Activated CD8-positive, alpha-beta memory T cell treated with anti-CD3 and anti-CD28 coated beads, Interleukin-2, amount 50 U/mL, for 1 hour (primary cell): ENCODE data around the gene CMTM3.
A peak's percentile ranks its signal among the peaks of the same experiment; 100 is the strongest.
"Not testable (repeated sequence)": the region's sequence is repeated elsewhere in the genome, so short reads cannot be mapped to it uniquely, and the experiment has no call there.

Experiments used
- DNase-seq: peaks from one replicate; pipeline ENCODE4 v3.0.0-alpha.2; 2020; ENCODE audit errors: extremely low read depth

Gene CMTM3

DNA sequence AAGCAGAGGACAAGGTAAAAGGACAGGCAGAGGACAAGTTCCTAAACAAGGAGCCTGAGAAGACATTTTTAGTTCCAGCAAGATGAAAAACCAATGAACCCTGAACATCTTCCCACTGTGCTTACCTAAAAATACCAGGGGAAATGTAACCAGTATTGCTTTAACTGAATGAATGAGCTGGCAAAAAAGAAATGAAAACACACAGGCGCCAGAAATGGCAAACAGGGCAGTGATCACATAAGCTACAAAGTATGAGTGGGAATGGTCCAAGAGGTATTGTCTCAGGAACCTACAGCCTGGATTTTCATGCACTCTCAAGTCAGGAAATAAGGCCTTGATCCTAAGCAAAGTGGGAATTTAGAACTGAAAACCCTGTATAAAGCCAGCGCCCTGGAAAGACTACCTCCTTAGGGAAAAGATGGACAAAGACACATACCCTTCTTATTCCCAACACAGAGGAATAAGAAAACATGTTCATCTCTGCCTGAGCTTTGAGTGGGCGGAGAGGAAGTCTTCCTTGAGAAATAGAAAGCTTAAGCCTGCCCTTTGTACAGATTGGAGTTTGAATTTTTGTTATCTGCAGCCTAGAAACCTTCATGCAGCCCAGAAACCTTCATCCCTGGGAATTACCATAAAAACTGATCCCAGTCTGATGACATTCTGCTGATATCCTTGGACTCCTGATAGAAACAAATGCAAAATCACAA, 23.1 kb upstream of the CMTM3 start:
- DNase-seq = no peak

DNA sequence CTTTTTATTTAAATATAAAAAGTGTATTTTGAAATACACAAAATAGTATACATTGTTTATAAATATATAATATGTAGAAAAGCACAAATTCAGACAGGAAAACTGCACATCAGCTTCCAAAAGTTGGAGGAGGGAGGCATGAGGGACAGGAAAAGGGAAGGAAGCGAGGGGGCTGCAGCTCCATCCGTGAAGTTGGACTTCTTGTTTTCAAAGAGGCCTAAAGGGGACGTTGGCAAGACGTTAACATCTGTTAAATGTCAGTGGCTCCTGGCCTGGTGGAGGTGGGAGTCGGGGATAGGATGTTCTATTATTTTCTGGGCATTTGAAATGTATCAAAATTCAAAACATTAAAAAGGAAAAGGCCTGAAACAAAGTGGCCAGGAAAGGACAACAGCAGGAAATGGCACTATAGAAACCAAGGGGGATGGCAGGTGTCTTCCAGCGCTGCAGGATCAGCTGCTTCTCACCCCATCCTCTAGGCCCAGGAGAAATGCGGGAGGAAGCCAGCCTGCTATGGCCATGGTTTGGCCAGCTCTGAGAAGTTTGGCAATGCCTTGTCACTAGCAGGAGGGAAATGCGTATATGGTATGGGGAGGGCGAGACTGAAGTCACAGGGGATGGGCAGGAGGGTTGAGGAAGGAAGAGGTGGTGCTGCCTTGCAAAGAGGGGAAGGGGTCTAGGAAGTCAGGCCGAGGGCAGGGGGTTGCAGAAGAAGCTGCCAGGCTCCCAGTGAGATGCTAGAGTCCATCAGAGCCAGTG, 18.8 kb upstream of the CMTM3 start:
- no peak for DNase-seq

DNA sequence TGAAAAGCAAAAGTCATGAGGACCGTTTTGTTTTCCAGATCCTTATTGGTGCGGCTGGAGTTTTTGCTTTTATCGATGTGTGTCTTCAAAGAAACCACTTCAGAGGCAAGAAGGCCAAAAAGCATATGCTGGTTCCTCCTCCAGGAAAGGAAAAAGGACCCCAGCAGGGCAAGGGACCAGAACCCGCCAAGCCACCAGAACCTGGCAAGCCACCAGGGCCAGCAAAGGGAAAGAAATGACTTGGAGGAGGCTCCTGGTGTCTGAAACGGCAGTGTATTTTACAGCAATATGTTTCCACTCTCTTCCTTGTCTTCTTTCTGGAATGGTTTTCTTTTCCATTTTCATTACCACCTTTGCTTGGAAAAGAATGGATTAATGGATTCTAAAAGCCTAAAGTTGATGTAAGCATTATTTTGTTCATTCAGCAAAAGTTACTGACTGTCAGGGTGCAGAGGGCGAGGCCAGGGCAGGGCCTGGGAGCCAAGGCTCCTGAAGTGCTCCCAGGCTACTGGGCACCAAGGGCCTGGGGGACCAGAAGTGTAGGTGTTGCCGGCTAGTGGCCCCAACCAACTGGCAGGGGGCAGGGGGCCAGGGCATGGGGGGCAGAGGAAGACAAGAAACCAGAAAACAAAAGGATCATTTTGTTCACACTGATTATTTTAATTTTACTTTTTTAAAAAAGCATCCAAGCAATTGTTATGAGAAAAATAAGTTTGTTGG, 16.5 kb upstream of the CMTM3 start:
- DNase-seq = no peak

DNA sequence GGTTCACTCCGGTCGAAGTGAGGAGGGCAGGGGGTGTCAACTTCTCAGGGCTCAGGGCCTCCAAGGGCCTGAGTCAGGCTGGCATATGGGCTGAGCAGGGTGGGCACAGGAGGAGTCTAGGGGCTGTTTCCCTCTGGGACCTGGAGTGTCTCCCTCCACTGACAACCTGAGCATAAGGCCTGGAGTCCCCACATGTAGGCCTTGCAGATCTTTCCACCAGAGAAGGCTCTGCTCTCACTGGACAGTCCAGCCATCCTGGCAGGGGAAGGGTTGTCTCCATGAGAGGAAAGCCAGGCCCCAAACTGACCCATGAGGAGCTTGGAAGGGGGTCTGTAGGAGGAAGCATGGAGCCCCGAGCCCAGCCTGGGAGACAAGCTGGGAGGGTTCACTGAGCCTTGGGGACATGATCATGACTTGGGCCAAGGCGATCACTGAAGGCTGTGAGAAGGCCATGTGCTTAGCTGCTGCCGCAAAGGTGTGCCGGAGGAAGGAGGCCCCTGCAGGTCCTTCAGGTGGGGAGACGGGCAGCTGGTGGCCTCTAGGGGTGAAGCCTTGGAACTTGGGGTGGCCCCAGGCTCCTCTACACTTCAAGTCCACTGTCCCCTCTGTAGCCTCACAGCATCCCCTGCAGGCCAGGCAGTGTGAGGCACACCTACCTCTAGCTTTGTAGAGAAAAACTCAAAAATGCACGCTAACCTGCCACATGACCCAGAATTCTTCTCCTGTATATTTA, 15.4 kb upstream of the CMTM3 start:
- DNase-seq = peak; percentile 34

DNA sequence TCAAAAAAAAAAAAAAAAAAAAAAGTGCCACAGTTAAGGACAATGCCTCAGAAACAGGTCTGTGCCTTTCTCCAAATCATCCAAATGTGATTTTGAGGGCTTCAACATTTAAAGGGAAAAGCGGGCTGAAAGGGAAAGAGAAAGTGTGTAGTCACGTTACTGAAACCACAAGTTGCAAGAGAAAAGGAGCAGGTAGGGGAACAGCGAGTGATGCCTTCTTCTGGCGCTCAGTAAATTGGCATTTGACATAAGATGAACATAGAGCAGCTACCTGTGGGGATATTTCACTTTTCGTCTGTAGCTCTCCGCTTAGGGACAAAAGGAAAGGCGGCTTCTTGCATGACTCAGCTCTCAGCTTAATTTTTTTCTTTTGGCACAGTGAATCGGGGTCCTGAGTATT, 14.2 kb upstream of the CMTM3 start:
- no peak for DNase-seq

DNA sequence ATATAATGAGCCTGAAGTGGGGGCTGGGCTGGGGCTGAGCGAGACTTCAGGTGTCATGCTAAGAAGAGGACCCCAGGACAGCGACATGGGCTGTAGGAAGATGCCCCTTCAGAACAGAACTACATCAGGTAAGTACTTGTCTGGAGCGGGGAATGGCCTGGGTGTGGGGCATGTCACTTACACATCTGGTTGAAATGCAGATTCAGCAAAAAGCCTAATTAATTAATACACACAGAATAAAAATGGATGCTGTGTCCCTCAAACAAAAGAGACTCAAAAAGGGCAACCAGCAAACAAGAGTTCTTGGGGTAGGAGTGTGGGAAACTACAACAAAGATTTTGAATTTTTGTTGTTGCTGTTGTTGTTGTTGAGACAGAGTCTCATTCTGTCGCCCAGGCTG, 13.5 kb upstream of the CMTM3 start:
- DNase-seq = no peak

DNA sequence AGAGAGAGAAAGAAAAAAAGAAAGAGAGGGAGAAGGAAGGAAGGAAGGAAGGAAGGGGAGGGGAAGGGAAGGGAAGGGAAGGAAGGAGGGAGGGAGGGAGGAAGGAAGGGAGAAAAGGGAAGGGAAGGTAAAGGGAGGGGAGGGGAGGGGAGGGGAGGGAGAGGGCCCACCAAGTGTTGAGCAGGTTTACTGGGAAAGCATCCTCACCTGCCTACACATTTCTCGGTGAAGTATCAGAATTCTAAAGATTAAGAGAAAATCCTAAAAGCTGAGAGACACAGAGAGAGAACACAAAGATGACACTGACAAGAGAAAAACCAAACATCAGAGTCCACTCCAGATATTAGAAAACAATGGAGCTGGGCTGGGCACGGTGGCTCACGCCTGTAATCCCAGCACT, 12.3 kb upstream of the CMTM3 start:
- no peak for DNase-seq

DNA sequence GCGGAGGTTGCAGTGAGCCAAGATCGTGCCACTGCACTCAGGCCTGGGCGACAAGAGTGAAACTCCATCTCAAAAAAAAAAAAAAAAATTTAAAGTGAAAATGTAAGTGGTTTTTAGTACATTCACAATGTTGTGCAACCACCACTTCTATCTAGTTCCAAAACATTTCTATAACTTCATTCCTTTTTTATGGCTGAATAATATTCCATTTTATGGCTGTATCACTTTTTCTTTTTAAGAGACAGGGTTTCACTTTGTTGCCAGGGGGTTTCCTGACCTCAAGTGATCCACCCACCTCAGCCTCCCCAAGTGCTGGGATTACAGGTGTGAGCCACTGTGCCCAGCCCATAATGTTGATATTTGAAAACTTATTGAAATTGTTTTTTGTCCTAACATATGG, 11.7 kb upstream of the CMTM3 start:
- no peak for DNase-seq

DNA sequence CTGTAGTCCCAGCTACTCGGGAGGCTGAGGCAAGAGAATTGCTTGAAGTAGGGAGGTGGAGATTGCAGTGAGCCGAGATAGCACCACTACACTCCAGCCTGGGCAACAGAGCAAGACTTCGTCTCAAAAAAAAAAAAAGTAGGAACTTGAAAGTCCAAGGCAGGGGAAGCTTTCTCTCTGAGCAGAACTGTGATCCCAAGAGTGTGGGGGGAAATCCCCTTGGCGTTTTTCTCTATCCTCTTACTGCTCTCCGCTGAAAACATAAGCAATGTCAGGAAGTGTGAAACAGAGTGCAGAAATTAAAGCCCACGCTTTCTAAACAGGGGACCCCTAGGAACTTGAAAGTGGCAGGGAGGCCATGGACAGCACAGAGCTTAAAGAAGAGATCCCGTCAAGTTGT, 9.8 kb upstream of the CMTM3 start:
- DNase-seq = no peak

DNA sequence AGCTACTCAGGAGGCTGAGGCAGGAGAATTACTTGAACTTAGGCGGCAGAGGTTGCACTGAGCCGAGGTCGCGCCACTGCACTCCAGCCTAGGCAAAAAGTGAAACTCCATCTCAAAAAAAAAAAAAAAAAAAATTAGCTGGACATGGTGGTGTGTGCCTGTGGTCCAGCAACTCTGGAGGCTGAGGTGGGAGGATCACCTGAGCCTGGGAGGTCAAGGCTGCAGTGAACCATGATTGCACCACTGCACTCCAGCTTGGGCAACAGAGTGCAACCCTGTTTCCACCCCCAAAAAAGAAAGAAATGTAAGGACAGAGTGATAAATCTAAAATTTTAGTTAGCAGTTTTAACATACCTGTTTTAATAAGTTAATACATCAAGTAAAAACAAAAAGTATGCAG, 7.9 kb upstream of the CMTM3 start:
- DNase-seq = not testable (repeated sequence)

DNA sequence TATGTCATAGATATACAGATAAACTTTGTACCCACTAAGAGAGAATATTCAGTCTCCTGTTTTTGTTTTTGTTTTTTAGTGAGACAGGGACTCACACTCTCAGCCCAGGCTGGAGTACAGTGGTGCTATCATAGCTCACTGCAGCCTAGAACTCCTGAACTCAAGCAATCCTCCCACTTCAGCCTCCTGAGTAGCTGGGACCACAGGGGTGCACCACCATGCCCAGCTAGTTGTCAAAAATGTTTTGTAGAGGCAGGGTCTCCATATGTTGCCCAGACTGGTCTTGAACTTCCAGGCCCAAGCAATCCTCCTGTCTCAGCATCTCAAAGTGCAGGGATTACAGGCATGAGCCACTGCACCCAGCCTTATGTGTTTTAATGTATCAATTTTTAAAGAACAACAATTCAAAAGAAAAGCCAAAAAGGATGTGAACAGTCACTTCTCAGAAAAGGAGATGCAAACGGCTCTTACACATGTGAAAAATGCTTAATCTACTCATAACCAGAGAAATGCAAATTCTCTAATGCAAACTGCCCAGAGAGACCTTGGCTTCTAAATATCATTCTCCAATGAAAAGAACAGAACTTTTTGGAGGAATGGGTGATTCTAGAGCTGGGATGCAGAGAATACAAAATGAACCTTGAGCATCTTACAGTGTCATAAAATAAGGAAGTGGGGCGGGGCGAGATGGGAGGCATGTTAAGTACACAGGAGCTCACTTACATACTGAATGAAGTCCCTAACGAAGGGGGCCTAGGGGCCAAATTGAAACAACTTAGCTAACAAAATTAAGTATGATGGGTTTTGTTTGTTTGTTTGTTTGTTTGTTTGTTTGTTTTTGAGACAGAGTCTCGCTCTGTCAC, 7.3 kb upstream of the CMTM3 start:
- DNase-seq = no peak

DNA sequence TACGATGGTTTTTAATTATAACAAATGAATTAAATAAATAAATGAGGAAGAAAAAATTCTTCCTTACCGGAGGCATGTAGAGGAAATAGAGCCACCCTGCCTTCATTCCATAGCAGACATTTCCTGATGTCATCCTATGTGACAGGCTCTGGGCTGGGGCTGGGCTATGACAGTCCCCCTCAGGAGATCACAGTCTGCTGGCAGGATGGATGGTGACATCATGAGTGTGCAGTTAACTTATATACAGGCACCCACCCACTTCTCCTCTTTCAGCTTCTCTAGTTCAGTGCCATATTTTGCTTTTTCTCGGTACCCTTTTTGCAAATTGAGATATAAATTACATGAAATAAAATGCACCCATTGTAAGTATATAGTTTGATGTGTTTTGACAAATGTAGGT, 6.4 kb upstream of the CMTM3 start:
- no peak for DNase-seq

DNA sequence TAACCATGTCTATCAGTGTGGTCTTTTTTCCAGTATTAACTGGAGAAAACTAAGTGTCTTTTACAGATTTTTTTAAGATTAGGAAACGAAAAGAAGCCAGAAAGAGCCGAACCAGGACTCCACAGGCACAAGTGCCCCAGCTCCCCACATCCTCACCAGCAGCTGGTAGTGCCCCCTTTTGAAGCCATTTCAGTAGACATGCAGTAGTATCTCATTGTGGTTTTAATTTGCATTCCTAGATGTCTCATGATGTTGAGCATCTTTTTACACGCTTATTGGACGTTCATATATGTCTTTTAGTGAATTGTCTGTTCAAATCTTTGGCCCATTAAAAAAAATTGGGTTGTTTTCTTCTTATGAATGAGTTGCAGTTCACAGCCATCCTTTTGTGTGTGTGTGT, 4.8 kb upstream of the CMTM3 start:
- no peak for DNase-seq

DNA sequence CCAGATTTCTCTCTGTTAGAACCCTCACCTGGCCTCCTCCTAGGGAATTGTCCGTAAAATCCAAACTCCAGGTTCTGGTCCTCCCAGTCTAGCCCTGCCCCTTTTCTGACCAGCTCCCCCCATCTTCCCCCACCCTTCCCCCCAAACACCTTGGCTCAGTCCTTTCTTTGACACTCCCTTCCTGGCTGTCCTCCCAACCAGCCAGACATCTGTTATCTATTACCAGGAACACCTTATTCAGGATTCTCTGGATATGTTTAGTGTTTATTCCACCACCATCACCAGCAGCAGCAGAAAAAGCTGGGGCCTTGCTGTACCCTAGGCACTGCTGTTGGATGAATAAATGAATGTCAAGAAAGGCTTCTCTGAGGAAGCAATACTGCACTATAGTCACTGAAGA, 4.0 kb upstream of the CMTM3 start:
- DNase-seq = no peak

DNA sequence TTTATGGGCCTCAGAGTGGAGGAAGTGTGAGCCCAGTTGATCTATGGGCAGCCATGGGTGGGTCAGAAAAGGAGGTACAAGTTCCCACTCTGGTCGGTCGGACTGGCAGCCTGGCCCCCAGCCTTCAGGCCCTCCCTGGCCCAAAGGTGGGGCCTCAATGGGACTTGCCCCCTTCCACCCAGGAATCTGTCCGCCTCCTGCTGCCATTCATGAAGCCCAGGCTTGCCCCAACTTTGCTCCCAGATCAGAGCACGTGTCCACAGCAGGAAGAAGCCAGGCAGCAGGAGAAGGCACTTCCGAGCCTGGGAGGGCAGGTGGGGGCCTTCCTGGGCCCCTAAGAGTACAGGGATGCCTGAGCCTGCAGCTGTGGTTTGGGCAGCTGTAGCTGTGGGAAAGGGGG, 3.0 kb upstream of the CMTM3 start:
- no peak for DNase-seq

DNA sequence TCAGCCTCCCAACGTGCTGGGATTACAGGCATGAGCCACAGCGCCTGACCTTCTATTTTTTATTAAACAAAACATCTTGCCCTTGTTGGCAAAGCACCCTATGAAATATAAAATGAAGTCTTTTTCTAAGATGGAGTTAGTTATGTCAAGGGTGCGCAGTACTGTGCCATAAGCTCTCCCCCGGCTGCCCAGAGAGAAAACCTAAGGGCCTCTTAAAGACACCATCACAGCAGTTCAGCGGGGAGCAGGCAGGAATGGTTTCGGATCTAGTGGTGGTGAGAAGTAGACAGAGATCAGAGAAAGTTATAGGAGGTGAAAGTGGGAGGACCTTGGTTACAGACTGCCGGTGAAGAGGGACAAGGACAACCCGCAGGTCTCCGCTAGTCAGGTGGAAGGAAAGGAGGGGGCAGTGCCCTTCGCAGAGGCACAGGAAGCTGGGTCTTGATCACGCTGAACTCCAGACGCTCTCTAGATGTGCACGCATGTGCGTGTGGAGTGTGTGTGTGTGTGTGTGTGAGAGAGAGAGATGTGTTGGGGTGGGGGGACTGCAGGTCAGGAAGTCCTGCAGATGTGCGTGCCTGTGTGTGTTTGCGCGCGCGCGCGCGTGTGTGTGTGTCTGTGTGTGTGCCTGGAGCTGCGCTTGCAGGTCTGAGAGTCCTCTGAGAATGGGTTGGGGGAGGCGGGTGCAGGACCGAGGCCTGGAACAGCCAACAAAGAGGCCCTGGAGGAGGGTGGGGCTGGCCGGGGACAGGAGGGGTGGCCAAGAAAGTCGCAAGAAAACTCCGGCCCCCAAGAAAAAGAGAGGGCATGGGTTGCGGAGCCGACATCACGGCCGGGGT, 748 bp upstream of the CMTM3 start:
- DNase-seq = no peak

DNA sequence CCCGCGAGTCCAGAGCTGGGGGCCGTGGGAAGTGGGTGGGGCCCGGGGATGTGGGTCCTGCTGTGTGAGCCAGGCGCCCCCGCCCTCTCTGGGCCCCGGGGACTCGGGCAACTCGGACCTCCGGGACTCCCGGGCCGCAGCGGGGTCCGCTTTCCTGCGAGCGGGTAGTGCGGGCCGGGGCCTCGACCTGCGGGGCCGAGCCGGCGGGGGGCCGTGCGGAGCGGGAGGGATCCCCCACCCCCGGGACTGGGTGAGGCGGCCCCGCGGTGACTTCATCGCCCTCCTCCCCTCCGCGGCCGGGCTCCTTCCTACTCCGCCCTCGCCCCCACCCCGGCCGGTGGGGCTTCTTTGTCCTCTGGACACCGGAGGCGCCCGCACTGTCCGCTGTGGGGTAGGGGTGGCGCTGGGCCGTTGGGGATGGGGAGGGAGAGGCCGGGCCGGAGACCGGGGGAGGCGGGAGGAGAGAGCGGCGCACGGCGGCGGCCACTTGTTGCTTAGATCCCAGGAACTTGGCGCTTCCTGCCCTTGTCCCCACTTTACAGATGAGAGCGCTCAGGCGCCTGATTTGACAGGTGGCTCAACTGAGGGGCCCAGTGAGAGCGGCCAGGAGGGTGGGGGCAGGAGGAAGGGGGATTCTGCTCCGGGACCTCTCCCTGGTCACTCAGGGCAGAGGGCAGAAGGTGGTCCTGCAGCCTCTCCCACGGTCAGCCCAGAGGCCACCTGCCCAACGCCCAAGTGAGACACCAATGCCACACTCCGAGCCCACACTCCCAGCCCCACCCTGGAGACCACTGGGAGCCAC, 874 bp downstream of the CMTM3 start:
- DNase-seq = no peak

DNA sequence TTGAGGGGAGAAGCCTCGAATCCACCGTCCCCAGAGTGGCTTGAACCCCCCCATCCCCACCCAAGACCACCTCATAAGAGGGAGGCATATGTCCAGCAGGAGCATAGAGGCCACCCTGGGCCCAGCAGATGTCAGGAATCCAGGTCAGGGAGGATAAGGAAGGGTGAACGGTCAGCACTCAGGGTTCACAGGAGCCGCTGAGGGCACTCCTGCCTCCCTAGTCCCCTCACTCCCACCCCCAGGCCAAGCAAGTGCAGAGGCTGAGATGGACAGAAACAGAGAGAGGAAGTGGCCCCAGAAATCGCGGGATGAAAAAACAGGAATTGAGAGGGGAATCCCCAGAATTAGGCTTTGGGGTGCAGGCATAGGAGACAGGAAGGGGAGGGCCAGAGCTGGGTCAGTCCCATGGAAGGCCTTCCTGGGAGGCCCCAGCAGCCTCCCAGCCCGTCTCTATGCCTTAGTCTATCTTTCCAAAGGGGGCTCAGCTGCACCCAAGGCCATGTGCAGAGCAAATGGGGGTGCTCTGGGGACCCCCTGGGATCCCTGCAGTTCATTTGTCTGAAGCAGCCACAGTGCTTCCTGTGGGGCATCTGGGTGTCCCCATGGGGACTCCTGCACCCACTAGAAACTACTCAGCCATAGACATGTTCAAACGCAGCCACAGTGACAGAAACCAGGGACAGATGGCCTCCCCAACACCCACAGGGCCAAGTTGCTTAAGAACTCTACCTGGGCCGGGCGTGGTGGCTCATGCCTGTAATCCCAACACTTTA, 1.7 kb downstream of the CMTM3 start:
- no peak for DNase-seq
